Endothelial cell (in vitro differentiated cells): ENCODE data around the gene FIGN. TPM values are rescaled to one million over a fixed set of nuclear protein-coding genes. Genes with fewer than 3 reads are reported as not detected.

Experiments used
- DNase-seq: peaks from one replicate; pipeline ENCODE4 v3.0.0; 2021; ENCODE audit warnings: low spot score
- H3K27ac Mint-ChIP-seq: one replicate; pipeline ENCODE4 v1.8.0; 2021; ENCODE audit warnings: mixed read lengths, inconsistent platforms; ENCODE audit not compliant: unreplicated experiment
- H3K27me3 Mint-ChIP-seq: one replicate; pipeline ENCODE4 v1.8.0; 2021; ENCODE audit warnings: mild to moderate bottlenecking, moderate library complexity, mixed read lengths, inconsistent platforms; ENCODE audit not compliant: unreplicated experiment
- H3K36me3 Mint-ChIP-seq: one replicate; pipeline ENCODE4 v1.8.0; 2021; ENCODE audit warnings: mild to moderate bottlenecking, low read depth, mixed read lengths, inconsistent platforms; ENCODE audit not compliant: unreplicated experiment
- H3K4me1 Mint-ChIP-seq: one replicate; pipeline ENCODE4 v1.8.0; 2021; ENCODE audit warnings: mild to moderate bottlenecking, mixed read lengths, inconsistent platforms; ENCODE audit not compliant: unreplicated experiment
- H3K4me3 Mint-ChIP-seq: one replicate; pipeline ENCODE4 v1.8.0; 2021; ENCODE audit warnings: mild to moderate bottlenecking, mixed read lengths, inconsistent platforms; ENCODE audit not compliant: unreplicated experiment
- H3K9me3 Mint-ChIP-seq: one replicate; pipeline ENCODE4 v1.8.0; 2021; ENCODE audit warnings: mixed read lengths, inconsistent platforms; ENCODE audit not compliant: unreplicated experiment
- CTCF ChIP-seq: fragments of 200-600 bp; sonication (generic); IDR thresholded peaks from one replicate; pipeline ENCODE4 v1.5.0; 2021; ENCODE audit warnings: antibody characterized with exemption; ENCODE audit not compliant: unreplicated experiment
- total RNA-seq: library from RNA; stranded (reverse); fragmentation: NEBNext Ultra II Directional; extraction: Animal tissue kit (Norgen Biotek cat#: 25700); gene quantifications from one replicate; pipeline ENCODE4 v1.2.1, GENCODE V29; 2021; ENCODE audit not compliant: unreplicated experiment

FIGN gene
- total RNA-seq, 1 donor from 2014 or later: 14.0 TPM

GRCh38 chr2:163573652-163574051, 162.2 kb downstream of the FIGN start:
- H3K27me3 Mint-ChIP-seq: no peaks in the 10 kb centered on the region
- H3K9me3 Mint-ChIP-seq: no peaks in the 10 kb centered on the region
- H3K4me3 Mint-ChIP-seq: no peak overlapping the region
- H3K4me1 Mint-ChIP-seq: no peaks in the 10 kb centered on the region
- DNase-seq: no peak
- H3K36me3 Mint-ChIP-seq: no peaks in the 10 kb centered on the region
- no peak for TF ChIP-seq CTCF
- no peak overlapping the region for H3K27ac Mint-ChIP-seq

GRCh38 chr2:163572850-163573249, 163.0 kb downstream of the FIGN start:
- H3K27ac Mint-ChIP-seq: no peak overlapping the region
- TF ChIP-seq CTCF: no peak
- no peak overlapping the region for H3K4me3 Mint-ChIP-seq

GRCh38 chr2:163571423-163572102, 164.2 kb downstream of the FIGN start:
- Mint-ChIP-seq H3K9me3 (no peaks in the 10 kb centered on the region), H3K27me3 (no peaks in the 10 kb centered on the region), H3K4me3 (no peak overlapping the region), H3K27ac (no peak overlapping the region), H3K4me1 (no peaks in the 10 kb centered on the region), H3K36me3 (no peaks in the 10 kb centered on the region)
- no peak for TF ChIP-seq CTCF
- no peak for DNase-seq

More at GRCh38 chr2:163572850-163573249, 163.0 kb downstream of the FIGN start:
- Mint-ChIP-seq H3K9me3 (no peaks in the 10 kb centered on the region), H3K4me1 (no peaks in the 10 kb centered on the region), H3K27me3 (no peaks in the 10 kb centered on the region), H3K36me3 (no peaks in the 10 kb centered on the region)
- DNase-seq: no peak

GRCh38 chr2:163570391-163570790, 165.4 kb downstream of the FIGN start:
- Mint-ChIP-seq H3K36me3 (no peaks in the 10 kb centered on the region), H3K4me3 (no peak overlapping the region), H3K27me3 (peaks cover 2% of the 10 kb centered on the region), H3K27ac (no peak overlapping the region), H3K9me3 (no peaks in the 10 kb centered on the region), H3K4me1 (no peaks in the 10 kb centered on the region)
- no peak for TF ChIP-seq CTCF
- DNase-seq: no peak

GRCh38 chr2:163565192-163565591, 170.6 kb downstream of the FIGN start:
- H3K4me3 Mint-ChIP-seq: no peak overlapping the region

More at GRCh38 chr2:163565192-163565591, 170.6 kb downstream of the FIGN start:
- no peaks in the 10 kb centered on the region for H3K9me3 Mint-ChIP-seq
- H3K36me3 Mint-ChIP-seq: no peaks in the 10 kb centered on the region
- no peak overlapping the region for H3K27ac Mint-ChIP-seq
- no peaks in the 10 kb centered on the region for H3K4me1 Mint-ChIP-seq
- no peak for DNase-seq
- no peak for TF ChIP-seq CTCF
- H3K27me3 Mint-ChIP-seq: peaks cover 2% of the 10 kb centered on the region
